ENCODE data around the gene NFATC2IP. TPM values are rescaled to one million over a fixed set of nuclear protein-coding genes. Genes with fewer than 3 reads are reported as not detected.

NFATC2IP gene
- total and polyA plus RNA-seq, 9 of the 15 experiments (the other 6 are each of a cell fraction or from before 2014, with no cell fraction given), result 15.6 to 106 (median 46.9) TPM

DNA sequence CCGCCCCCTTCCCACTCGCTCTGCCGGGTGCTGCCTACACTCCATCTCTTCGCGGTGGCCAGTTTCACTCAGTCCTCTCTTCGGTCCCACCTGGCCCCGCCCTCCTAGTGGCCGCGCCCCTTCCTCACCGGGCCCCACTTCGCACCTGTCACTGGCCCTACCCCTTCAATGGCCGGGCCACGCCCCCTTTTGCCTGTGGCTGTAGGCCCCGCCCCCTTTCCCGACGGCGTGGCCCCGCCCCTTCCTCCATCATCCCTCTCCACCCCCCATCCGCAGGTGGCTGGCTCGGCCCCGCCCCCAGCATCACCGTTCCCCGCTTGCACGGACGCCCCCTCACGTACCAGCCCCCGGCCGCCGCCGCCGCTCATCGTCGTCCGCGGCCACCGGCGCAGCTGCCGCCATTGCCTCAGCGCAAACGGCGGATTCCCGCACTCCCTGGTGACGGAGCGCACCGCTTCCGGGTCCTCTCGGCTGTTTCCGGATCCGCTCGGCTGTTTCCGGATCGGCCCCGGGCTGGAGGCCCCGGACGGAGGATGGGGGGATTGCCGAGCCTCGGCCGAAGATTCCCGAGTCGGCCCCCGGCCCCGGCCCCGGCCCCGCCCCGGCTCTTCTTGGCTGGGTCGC lies 25.9 kb upstream of the NFATC2IP start, which contains the start of gene RABEP2 (continued):
- TF ChIP-seq, protein P1, sequence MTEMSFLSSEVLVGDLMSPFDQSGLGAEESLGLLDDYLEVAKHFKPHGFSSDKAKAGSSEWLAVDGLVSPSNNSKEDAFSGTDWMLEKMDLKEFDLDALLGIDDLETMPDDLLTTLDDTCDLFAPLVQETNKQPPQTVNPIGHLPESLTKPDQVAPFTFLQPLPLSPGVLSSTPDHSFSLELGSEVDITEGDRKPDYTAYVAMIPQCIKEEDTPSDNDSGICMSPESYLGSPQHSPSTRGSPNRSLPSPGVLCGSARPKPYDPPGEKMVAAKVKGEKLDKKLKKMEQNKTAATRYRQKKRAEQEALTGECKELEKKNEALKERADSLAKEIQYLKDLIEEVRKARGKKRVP (CRISPR knock-in tag; IDR thresholded peaks at IDR 0.05), result no peak
- TF ChIP-seq, protein P2, sequence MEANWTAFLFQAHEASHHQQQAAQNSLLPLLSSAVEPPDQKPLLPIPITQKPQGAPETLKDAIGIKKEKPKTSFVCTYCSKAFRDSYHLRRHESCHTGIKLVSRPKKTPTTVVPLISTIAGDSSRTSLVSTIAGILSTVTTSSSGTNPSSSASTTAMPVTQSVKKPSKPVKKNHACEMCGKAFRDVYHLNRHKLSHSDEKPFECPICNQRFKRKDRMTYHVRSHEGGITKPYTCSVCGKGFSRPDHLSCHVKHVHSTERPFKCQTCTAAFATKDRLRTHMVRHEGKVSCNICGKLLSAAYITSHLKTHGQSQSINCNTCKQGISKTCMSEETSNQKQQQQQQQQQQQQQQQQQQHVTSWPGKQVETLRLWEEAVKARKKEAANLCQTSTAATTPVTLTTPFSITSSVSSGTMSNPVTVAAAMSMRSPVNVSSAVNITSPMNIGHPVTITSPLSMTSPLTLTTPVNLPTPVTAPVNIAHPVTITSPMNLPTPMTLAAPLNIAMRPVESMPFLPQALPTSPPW (CRISPR knock-in tag; IDR thresholded peaks at IDR 0.05), result no peak
- TF ChIP-seq, protein P3, sequence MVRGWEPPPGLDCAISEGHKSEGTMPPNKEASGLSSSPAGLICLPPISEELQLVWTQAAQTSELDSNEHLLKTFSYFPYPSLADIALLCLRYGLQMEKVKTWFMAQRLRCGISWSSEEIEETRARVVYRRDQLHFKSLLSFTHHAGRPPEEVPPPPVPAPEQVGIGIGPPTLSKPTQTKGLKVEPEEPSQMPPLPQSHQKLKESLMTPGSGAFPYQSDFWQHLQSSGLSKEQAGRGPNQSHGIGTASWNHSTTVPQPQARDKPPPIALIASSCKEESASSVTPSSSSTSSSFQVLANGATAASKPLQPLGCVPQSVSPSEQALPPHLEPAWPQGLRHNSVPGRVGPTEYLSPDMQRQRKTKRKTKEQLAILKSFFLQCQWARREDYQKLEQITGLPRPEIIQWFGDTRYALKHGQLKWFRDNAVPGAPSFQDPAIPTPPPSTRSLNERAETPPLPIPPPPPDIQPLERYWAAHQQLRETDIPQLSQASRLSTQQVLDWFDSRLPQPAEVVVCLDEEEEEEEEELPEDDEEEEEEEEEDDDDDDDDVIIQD (CRISPR knock-in tag; IDR thresholded peaks at IDR 0.05), result no peak
- TF ChIP-seq, protein P4, sequence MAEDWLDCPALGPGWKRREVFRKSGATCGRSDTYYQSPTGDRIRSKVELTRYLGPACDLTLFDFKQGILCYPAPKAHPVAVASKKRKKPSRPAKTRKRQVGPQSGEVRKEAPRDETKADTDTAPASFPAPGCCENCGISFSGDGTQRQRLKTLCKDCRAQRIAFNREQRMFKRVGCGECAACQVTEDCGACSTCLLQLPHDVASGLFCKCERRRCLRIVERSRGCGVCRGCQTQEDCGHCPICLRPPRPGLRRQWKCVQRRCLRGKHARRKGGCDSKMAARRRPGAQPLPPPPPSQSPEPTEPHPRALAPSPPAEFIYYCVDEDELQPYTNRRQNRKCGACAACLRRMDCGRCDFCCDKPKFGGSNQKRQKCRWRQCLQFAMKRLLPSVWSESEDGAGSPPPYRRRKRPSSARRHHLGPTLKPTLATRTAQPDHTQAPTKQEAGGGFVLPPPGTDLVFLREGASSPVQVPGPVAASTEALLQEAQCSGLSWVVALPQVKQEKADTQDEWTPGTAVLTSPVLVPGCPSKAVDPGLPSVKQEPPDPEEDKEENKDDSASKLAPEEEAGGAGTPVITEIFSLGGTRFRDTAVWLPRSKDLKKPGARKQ (CRISPR knock-in tag; IDR thresholded peaks at IDR 0.05), result no peak
- no peak for TF ChIP-seq NCOA2 (IDR thresholded peaks at IDR 0.05; ENCODE audit: partially characterized antibody in 2 of 2)
- TF ChIP-seq OTX1 (CRISPR knock-in tag; IDR thresholded peaks at IDR 0.05), result no peak
- no peak for TF ChIP-seq ARNT (IDR thresholded peaks at IDR 0.05)
- TF ChIP-seq THRAP3 (IDR thresholded peaks at IDR 0.05; ENCODE audit: borderline replicate concordance), result no peak
- no peak for TF ChIP-seq ZFP36 (IDR thresholded peaks at IDR 0.05; ENCODE audit: low read depth, low read length, partially characterized antibody)
- TF ChIP-seq EWSR1 (IDR thresholded peaks at IDR 0.05; ENCODE audit: borderline replicate concordance, low read depth, partially characterized antibody), result no peak
- TF ChIP-seq ZNF830 (CRISPR knock-in tag; IDR thresholded peaks at IDR 0.05), result no peak
- TF ChIP-seq JUNB (CRISPR knock-in tag; conservative IDR thresholded peaks at IDR 0.05), result no peak
- no peak for TF ChIP-seq CCNT2 (IDR thresholded peaks at IDR 0.05; ENCODE audit: borderline replicate concordance, extremely low read depth, insufficient read length, low read depth, low read length)
- TF ChIP-seq TAF15 (IDR thresholded peaks at IDR 0.05; ENCODE audit: low read depth, low read length), result no peak
- TF ChIP-seq, protein P5, sequence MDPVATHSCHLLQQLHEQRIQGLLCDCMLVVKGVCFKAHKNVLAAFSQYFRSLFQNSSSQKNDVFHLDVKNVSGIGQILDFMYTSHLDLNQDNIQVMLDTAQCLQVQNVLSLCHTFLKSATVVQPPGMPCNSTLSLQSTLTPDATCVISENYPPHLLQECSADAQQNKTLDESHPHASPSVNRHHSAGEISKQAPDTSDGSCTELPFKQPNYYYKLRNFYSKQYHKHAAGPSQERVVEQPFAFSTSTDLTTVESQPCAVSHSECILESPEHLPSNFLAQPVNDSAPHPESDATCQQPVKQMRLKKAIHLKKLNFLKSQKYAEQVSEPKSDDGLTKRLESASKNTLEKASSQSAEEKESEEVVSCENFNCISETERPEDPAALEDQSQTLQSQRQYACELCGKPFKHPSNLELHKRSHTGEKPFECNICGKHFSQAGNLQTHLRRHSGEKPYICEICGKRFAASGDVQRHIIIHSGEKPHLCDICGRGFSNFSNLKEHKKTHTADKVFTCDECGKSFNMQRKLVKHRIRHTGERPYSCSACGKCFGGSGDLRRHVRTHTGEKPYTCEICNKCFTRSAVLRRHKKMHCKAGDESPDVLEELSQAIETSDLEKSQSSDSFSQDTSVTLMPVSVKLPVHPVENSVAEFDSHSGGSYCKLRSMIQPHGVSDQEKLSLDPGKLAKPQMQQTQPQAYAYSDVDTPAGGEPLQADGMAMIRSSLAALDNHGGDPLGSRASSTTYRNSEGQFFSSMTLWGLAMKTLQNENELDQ (CRISPR knock-in tag; IDR thresholded peaks at IDR 0.05; ENCODE audit: borderline replicate concordance), result no peak
- no peak for TF ChIP-seq ZNF431 (CRISPR knock-in tag; IDR thresholded peaks at IDR 0.05)
- TF ChIP-seq MEF2D (tag; conservative IDR thresholded peaks at IDR 0.05; ENCODE audit: low read depth), result no peak
- TF ChIP-seq NR4A1 (CRISPR knock-in tag; IDR thresholded peaks at IDR 0.05), result no peak
- TF ChIP-seq NR4A1 (tag; IDR thresholded peaks at IDR 0.05), result no peak
- TF ChIP-seq JUN (IDR thresholded peaks at IDR 0.05; ENCODE audit: borderline replicate concordance, low read depth, low read length), result no peak
- no peak for TF ChIP-seq JUN (CRISPR knock-in tag; IDR thresholded peaks at IDR 0.05; ENCODE audit: borderline replicate concordance)

Data from K562 (cell line).